Measurements from ENCODE around the gene CSNK1G2. TPM values are rescaled to one million over a fixed set of nuclear protein-coding genes. Genes with fewer than 3 reads are reported as not detected.

CSNK1G2 gene
- total RNA-seq, 1 experiment from 2014 or later, result 100.0 TPM

GRCh38 chr19:1908364-1908678 is 32.7 kb upstream of the CSNK1G2 start:
- Histone ChIP-seq H4K91ac (ENCODE audit: insufficient read length, low read depth, low read length) (no peak overlapping the region), H2BK5ac (ENCODE audit: insufficient read length, low read length) (no peak overlapping the region), H3K9ac (ENCODE audit: extremely low read depth, insufficient read length, low read length) (no peak overlapping the region), H2AFZ (ENCODE audit: low read length) (no peak overlapping the region), H3K27ac (ENCODE audit: insufficient read length, low read depth, low read length) (no peak overlapping the region), H3K27me3 (ENCODE audit: insufficient read depth, low read length) (no peaks in the 10 kb centered on the region), H3K23ac (ENCODE audit: insufficient read length, low read depth, low read length) (no peak overlapping the region), H2AK5ac (ENCODE audit: insufficient read length, low read length) (no peak overlapping the region), H4K5ac (ENCODE audit: insufficient read length, low read depth, low read length) (no peak overlapping the region), H2BK15ac (ENCODE audit: low read depth, low read length) (no peak overlapping the region), H3K9me3 (ENCODE audit: control insufficient read depth, low read depth, low read length) (no peaks in the 10 kb centered on the region), H3K4me2 (ENCODE audit: insufficient read depth, insufficient read length, low read length) (no peak overlapping the region), H4K20me1 (ENCODE audit: control insufficient read depth, insufficient read depth, insufficient read length) (no peaks in the 10 kb centered on the region), H3K4me1 (ENCODE audit: insufficient read depth, low read length) (0 out of 2 replicates have a peak, but pooled peaks cover 2% of the 10 kb centered on the region), H2BK120ac (ENCODE audit: low read depth, low read length, poor library complexity, severe bottlenecking) (no peak overlapping the region), H3K79me2 (ENCODE audit: insufficient read depth, low read length) (peaks cover 17% of the 10 kb centered on the region; the same call in 1 of the 2 replicates), H2BK20ac (ENCODE audit: low read depth, low read length, poor library complexity, severe bottlenecking) (no peak overlapping the region), H3K4ac (ENCODE audit: low read depth, low read length) (no peak overlapping the region), H3K56ac (ENCODE audit: insufficient read length, low read depth, low read length) (no peak overlapping the region), H3K14ac (ENCODE audit: insufficient read depth, low read length) (no peak overlapping the region; the same call in 1 of the 2 replicates), H3K79me1 (ENCODE audit: insufficient read depth, low read depth, low read length, poor library complexity, severe bottlenecking) (peaks cover 4% of the 10 kb centered on the region), H4K8ac (replicated peaks; ENCODE audit: insufficient read length, low read depth, low read length) (no peak overlapping the region), H2BK12ac (ENCODE audit: insufficient read length, low read depth, low read length) (no peak overlapping the region), H3T11ph (ENCODE audit: low read length) (no peak overlapping the region), H3K23me2 (ENCODE audit: insufficient read length, low read depth, low read length, poor library complexity, severe bottlenecking) (peaks cover 4% of the 10 kb centered on the region), H3K18ac (ENCODE audit: insufficient read length, low read depth, low read length) (no peak overlapping the region)
- peaks cover 11 to 17% of the 10 kb centered on the region in 2 experiments for H3K4me1 Mint-ChIP-seq
- H3K9me3 Mint-ChIP-seq, result no peaks in the 10 kb centered on the region; a peak in 1 of 5 replicates
- H3K4me3 Mint-ChIP-seq, result no peak overlapping the region
- TF ChIP-seq CTCF (conservative IDR thresholded peaks at IDR 0.05), result no peak
- no peaks in the 10 kb centered on the region for H3K27me3 Mint-ChIP-seq (ENCODE audit: low read depth)
- DNase-seq, result no peak
- WGBS (ENCODE audit: extremely low coverage, insufficient read length, low lambda C conversion rate), result no CpG with 5 or more reads among the region's 13 CpGs
- H3K27ac Mint-ChIP-seq, result no peak overlapping the region
- H3K36me3 Mint-ChIP-seq (ENCODE audit: insufficient read depth in 1 of 3, low read depth in 3 of 3), result peaks cover 9 to 20% (median 11%) of the 10 kb centered on the region in 3 experiments
